Caco-2 (cell line): Measurements from ENCODE around the gene GRXCR2. TPM values are rescaled to one million over a fixed set of nuclear protein-coding genes. Genes with fewer than 3 reads are reported as not detected.
"Not testable (repeated sequence)": the region's sequence is repeated elsewhere in the genome, so short reads cannot be mapped to it uniquely, and the experiment has no call there.

Experiments
- BruUV-seq: library from RNA; stranded (reverse); fragments of 400-500 nt; replicated peaks from 2 replicates; lab custom pipeline; 2021; lab: Mats Ljungman, UMichigan
- CTCF ChIA-PET: fragments of 300-600 bp; sonication (Branson Sonifier 250); formaldehyde crosslinking; loops from one replicate; lab custom pipeline; 2022; ENCODE audit warnings: antibody characterized with exemption; lab: Charles Lee
- POLR2A ChIA-PET: fragments of 300-600 bp; sonication (Branson Sonifier 250); formaldehyde crosslinking; loops from one replicate; lab custom pipeline; 2022; ENCODE audit warnings: antibody characterized with exemption; lab: Charles Lee
- DNase-seq, 2 experiments: peaks; one replicate each; pipeline versions ENCODE4 v3.0.0 to v3.0.0-alpha.2; 2020 to 2022
- H3K27me3 ChIP-seq: replicated peaks from 2 replicates; pipeline ENCODE4 v1.6.0; 2011; ENCODE audit warnings: low read length; ENCODE audit not compliant: control insufficient read depth, insufficient read depth
- H3K36me3 ChIP-seq: 2 replicates; pipeline ENCODE4 v1.5.1; 2011; ENCODE audit warnings: low read length; ENCODE audit not compliant: control insufficient read depth, insufficient read depth
- H3K4me1 ChIP-seq: fragments of 250-450 bp; sonication (Bioruptor Pico); 2 replicates; pipeline ENCODE4 v1.5.1; 2020; ENCODE audit warnings: mild to moderate bottlenecking
- H3K4me3 ChIP-seq: 2 replicates; pipeline ENCODE4 v1.5.1; 2011; ENCODE audit warnings: low read depth, mild to moderate bottlenecking, control low read depth, low read length
- H3K9me3 ChIP-seq: fragments of 250-450 bp; sonication (Bioruptor Pico); 2 replicates; pipeline ENCODE4 v1.5.1; 2020; ENCODE audit warnings: mild to moderate bottlenecking, moderate library complexity
- H3K27ac Mint-ChIP-seq: one replicate; pipeline ENCODE4 v1.8.0; 2022; ENCODE audit warnings: mixed read lengths; ENCODE audit not compliant: unreplicated experiment
- H3K27me3 Mint-ChIP-seq: one replicate; pipeline ENCODE4 v1.8.0; 2022; ENCODE audit warnings: mixed read lengths; ENCODE audit not compliant: insufficient read depth, unreplicated experiment
- H3K36me3 Mint-ChIP-seq: one replicate; pipeline ENCODE4 v1.8.0; 2022; ENCODE audit warnings: mild to moderate bottlenecking, mixed read lengths; ENCODE audit not compliant: insufficient read depth, unreplicated experiment
- H3K4me1 Mint-ChIP-seq: one replicate; pipeline ENCODE4 v1.8.0; 2022; ENCODE audit warnings: low read depth, mixed read lengths; ENCODE audit not compliant: unreplicated experiment
- H3K4me3 Mint-ChIP-seq: one replicate; pipeline ENCODE4 v1.8.0; 2022; ENCODE audit warnings: mild to moderate bottlenecking, moderate library complexity, mixed read lengths; ENCODE audit not compliant: unreplicated experiment
- H3K9me3 Mint-ChIP-seq: one replicate; pipeline ENCODE4 v1.8.0; 2022; ENCODE audit warnings: mixed read lengths; ENCODE audit not compliant: unreplicated experiment
- intact Hi-C: fragments of 100-400 bp; cut with micrococcal nuclease; formaldehyde crosslinking; loops from one replicate; pipeline ENCODE4 v1.10.0; 2022; ENCODE audit not compliant: unreplicated experiment
- total RNA-seq: library from RNA; stranded (reverse); gene quantifications from 2 replicates; pipeline ENCODE4 v1.2.3, GENCODE V29; 2022
- TF ChIP-seq, protein P1 (sequence below), 2 experiments: fragments of 200-600 bp in 1 of 2; IDR thresholded peaks; 1 replicate in 1 of 2; 2 replicates in 1 of 2; pipeline versions ENCODE4 v1.5.1 to v1.8.0; 2011 to 2022; ENCODE audit warnings: antibody characterized with exemption in 1 of 2, control low read depth in 1 of 2, inconsistent platforms in 1 of 2, low read depth in 1 of 2, low read length in 1 of 2, mild to moderate bottlenecking in 1 of 2, moderate library complexity in 1 of 2; ENCODE audit not compliant: insufficient read depth in 1 of 2, severe bottlenecking in 1 of 2, unreplicated experiment in 1 of 2

The GRXCR2 gene
- total RNA-seq, 1 experiment from 2014 or later = not detected

GRCh38 chr5:145902421-145902820 is 29.6 kb upstream of the GRXCR2 start:
- no TSS peak for BruUV-seq
- TF ChIP-seq, protein P1, sequence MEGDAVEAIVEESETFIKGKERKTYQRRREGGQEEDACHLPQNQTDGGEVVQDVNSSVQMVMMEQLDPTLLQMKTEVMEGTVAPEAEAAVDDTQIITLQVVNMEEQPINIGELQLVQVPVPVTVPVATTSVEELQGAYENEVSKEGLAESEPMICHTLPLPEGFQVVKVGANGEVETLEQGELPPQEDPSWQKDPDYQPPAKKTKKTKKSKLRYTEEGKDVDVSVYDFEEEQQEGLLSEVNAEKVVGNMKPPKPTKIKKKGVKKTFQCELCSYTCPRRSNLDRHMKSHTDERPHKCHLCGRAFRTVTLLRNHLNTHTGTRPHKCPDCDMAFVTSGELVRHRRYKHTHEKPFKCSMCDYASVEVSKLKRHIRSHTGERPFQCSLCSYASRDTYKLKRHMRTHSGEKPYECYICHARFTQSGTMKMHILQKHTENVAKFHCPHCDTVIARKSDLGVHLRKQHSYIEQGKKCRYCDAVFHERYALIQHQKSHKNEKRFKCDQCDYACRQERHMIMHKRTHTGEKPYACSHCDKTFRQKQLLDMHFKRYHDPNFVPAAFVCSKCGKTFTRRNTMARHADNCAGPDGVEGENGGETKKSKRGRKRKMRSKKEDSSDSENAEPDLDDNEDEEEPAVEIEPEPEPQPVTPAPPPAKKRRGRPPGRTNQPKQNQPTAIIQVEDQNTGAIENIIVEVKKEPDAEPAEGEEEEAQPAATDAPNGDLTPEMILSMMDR (IDR thresholded peaks at IDR 0.05; ENCODE audit: insufficient read depth in 1 of 2, low read depth in 1 of 2, low read length in 1 of 2, severe bottlenecking in 1 of 2, unreplicated experiment in 1 of 2) = no peak
- ChIA-PET POLR2A (no interaction called here), CTCF (no interaction called here)
- H3K9me3 ChIP-seq = peaks cover 10% of the 10 kb centered on the region; the same call in 1 of the 2 replicates
- peaks cover 24% of the 10 kb centered on the region for H3K4me1 Mint-ChIP-seq
- no peak for DNase-seq
- no peaks in the 10 kb centered on the region for H3K36me3 ChIP-seq
- H3K4me3 Mint-ChIP-seq = no peak overlapping the region
- H3K27ac Mint-ChIP-seq = no peak overlapping the region
- H3K9me3 Mint-ChIP-seq = peaks cover 12% of the 10 kb centered on the region
- H3K36me3 Mint-ChIP-seq = no peaks in the 10 kb centered on the region
- H3K27me3 ChIP-seq = no peaks in the 10 kb centered on the region
- no peak overlapping the region for H3K4me3 ChIP-seq
- intact Hi-C loops = loop anchor here (10.0 kb wide), 1 partner anchor 222 kb away; no protein-coding TSS in a partner anchor
- no peaks in the 10 kb centered on the region for H3K27me3 Mint-ChIP-seq
- peaks cover 20% of the 10 kb centered on the region; the same call in 1 of the 2 replicates for H3K4me1 ChIP-seq

GRCh38 chr5:145898171-145898570 is 25.4 kb upstream of the GRXCR2 start:
- Mint-ChIP-seq H3K4me1 (peaks cover 7% of the 10 kb centered on the region), H3K4me3 (no peak overlapping the region), H3K36me3 (no peaks in the 10 kb centered on the region), H3K27me3 (no peaks in the 10 kb centered on the region), H3K9me3 (peaks cover 12% of the 10 kb centered on the region), H3K27ac (no peak overlapping the region)
- H3K27me3 ChIP-seq = no peaks in the 10 kb centered on the region
- H3K4me3 ChIP-seq = no peak overlapping the region
- H3K36me3 ChIP-seq = no peaks in the 10 kb centered on the region
- intact Hi-C loops = no loop called here
- 0 out of 2 replicates have a peak, but pooled peaks cover 6% of the 10 kb centered on the region for H3K4me1 ChIP-seq
- peaks cover 10% of the 10 kb centered on the region; the same call in 1 of the 2 replicates for H3K9me3 ChIP-seq
- TF ChIP-seq, protein P1 (IDR thresholded peaks at IDR 0.05; ENCODE audit: insufficient read depth in 1 of 2, low read depth in 1 of 2, low read length in 1 of 2, severe bottlenecking in 1 of 2, unreplicated experiment in 1 of 2) = no peak
- ChIA-PET POLR2A (no interaction called here), CTCF (no interaction called here)
- BruUV-seq = no TSS peak
- DNase-seq = no peak

DNA sequence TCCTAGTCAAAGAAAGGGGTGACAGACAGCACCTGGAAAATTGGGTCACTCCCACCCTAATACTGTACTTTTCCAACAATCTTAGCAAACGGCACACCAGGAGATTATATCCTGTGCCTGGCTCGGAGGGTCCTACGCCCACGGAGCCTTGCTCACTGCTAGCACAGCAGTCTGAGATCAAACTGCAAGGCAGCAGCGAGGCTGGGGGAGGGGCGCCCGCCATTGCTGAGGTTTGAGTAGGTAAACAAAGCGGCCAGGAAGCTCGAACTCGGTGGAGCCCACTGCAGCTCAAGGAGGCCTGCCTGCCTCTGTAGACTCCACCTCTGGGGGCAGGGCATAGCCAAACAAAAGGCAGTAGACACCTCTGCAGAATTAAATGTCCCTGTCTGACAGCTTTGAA is 18.6 kb upstream of the GRXCR2 start:
- H3K9me3 Mint-ChIP-seq, H3K27me3 ChIP-seq, POLR2A ChIA-PET, H3K36me3 ChIP-seq, intact Hi-C loops, BruUV-seq, H3K9me3 ChIP-seq, H3K4me3 Mint-ChIP-seq, H3K36me3 Mint-ChIP-seq, DNase-seq, H3K27me3 Mint-ChIP-seq, H3K4me1 Mint-ChIP-seq, H3K4me3 ChIP-seq, CTCF ChIA-PET, H3K4me1 ChIP-seq, H3K27ac Mint-ChIP-seq: not testable (repeated sequence)
